ENCODE results near the gene ZNF669.

DNA sequence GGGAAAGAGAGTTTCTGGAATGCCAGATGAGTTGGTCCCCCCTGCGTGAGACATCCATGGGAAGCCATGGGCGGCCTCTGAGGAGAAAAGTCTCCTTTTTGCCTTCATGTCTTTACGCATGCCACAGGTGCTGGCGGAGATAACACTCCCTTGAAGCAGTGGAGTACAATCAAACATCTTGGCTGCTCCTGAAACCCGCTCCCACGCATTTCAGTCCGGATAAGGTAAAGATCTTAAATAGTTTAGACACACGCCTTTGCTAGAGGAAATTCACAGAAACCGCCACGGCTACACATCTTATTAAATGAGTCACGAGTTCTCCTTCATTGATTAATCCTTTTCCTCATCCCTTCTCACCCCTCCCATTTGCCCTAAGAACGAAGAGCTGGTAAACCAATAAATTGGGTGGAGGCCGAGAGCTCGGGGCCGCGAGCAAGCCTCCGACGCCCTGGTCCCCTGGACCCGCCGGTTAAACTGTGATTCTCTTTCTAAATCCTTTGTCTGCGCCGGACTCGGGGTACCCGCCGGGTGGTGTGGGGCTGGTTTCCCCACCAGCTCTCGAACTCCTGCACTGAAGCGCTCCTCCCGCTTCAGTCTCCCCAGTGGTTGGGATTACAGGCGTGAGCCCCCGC is 6.6 kb upstream of the ZNF669 start:
- TF ChIP-seq, protein P1, sequence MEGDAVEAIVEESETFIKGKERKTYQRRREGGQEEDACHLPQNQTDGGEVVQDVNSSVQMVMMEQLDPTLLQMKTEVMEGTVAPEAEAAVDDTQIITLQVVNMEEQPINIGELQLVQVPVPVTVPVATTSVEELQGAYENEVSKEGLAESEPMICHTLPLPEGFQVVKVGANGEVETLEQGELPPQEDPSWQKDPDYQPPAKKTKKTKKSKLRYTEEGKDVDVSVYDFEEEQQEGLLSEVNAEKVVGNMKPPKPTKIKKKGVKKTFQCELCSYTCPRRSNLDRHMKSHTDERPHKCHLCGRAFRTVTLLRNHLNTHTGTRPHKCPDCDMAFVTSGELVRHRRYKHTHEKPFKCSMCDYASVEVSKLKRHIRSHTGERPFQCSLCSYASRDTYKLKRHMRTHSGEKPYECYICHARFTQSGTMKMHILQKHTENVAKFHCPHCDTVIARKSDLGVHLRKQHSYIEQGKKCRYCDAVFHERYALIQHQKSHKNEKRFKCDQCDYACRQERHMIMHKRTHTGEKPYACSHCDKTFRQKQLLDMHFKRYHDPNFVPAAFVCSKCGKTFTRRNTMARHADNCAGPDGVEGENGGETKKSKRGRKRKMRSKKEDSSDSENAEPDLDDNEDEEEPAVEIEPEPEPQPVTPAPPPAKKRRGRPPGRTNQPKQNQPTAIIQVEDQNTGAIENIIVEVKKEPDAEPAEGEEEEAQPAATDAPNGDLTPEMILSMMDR (IDR thresholded peaks at IDR 0.05), result no peak
- no peak for TF ChIP-seq POLR2AphosphoS5 (IDR thresholded peaks at IDR 0.05)

Data from gastroesophageal sphincter (tissue), 3 donors.